Cerebellar cortex (tissue), 1 donor: Measurements from ENCODE around the gene CMPK2.
"Not testable (repeated sequence)": the region's sequence is repeated elsewhere in the genome, so short reads cannot be mapped to it uniquely, and the experiment has no call there.

Source experiments
- DNase-seq: peaks from one replicate; pipeline ENCODE4 v3.0.0-alpha.2; 2015; ENCODE audit warnings: low spot score

Gene CMPK2

GRCh38 chr2:6865346-6866274 lies at the start of gene CMPK2:
Gene CMPK2 (minus strand): TSS chr2:6865907. CDS start chr2:6865696, 211 bp downstream.
- no peak for DNase-seq

GRCh38 chr2:6915399-6915798 lies 49.7 kb upstream of the CMPK2 start:
- no peak for DNase-seq

- no peak for DNase-seq
Observed at GRCh38 chr2:6914828-6915227, 49.1 kb upstream of the CMPK2 start.

GRCh38 chr2:6913415-6914157 lies 47.9 kb upstream of the CMPK2 start:
- DNase-seq, result no peak

- no peak for DNase-seq
Observed at GRCh38 chr2:6911721-6912120, 46.0 kb upstream of the CMPK2 start.

GRCh38 chr2:6909431-6910385 lies 44.0 kb upstream of the CMPK2 start:
- DNase-seq, result no peak

- DNase-seq, result no peak
Observed at GRCh38 chr2:6908291-6908690, 42.6 kb upstream of the CMPK2 start.

GRCh38 chr2:6906165-6906741 lies 40.5 kb upstream of the CMPK2 start:
- no peak for DNase-seq

- no peak for DNase-seq
Observed at GRCh38 chr2:6905668-6906067, 40.0 kb upstream of the CMPK2 start.

GRCh38 chr2:6902581-6902980 lies 36.9 kb upstream of the CMPK2 start:
- DNase-seq, result not testable (repeated sequence)

- DNase-seq, result peak; percentile 76
Observed at GRCh38 chr2:6896930-6897759, 31.4 kb upstream of the CMPK2 start.

- DNase-seq, result no peak
Observed at GRCh38 chr2:6893876-6894482, 28.3 kb upstream of the CMPK2 start.

- DNase-seq, result no peak
Observed at GRCh38 chr2:6888724-6889123, 23.0 kb upstream of the CMPK2 start.

GRCh38 chr2:6887751-6888192 lies 22.1 kb upstream of the CMPK2 start:
- DNase-seq, result no peak

- DNase-seq, result no peak
Observed at GRCh38 chr2:6885968-6886367, 20.3 kb upstream of the CMPK2 start.

GRCh38 chr2:6885551-6885950 lies 19.8 kb upstream of the CMPK2 start:
- no peak for DNase-seq

GRCh38 chr2:6883448-6884122 lies 17.9 kb upstream of the CMPK2 start:
- peak; percentile 33 for DNase-seq

GRCh38 chr2:6881516-6881915 lies 15.8 kb upstream of the CMPK2 start:
- DNase-seq, result no peak

- DNase-seq, result no peak
Observed at GRCh38 chr2:6881046-6881445, 15.3 kb upstream of the CMPK2 start.
